Body of pancreas (tissue), 4 donors: Measurements from ENCODE around the gene MARCHF3.

Source experiments
- CTCF ChIP-seq, 7 experiments: fragments of 450-650 bp in 4 of 7; fragments of 200-600 bp in 3 of 7; sonication (generic) in 3 of 7; IDR thresholded peaks; one replicate each; pipeline ENCODE4 v1.5.1; 2016 to 2019; ENCODE audit warnings: antibody characterized with exemption in 7 of 7
- POLR2A ChIP-seq, 3 donors: fragments of 450-650 bp; IDR thresholded peaks; one replicate each; pipeline ENCODE4 v1.6.1; 2016; ENCODE audit warnings: antibody characterized with exemption in 3 of 3, mild to moderate bottlenecking in 2 of 3

GRCh38 chr5:126877602-126878001 is 152.8 kb downstream of the MARCHF3 start:
- TF ChIP-seq CTCF (IDR thresholded peaks at IDR 0.05) (no peak), POLR2A (IDR thresholded peaks at IDR 0.05) (no peak)
